ENCODE results near the gene SRC.

DNA sequence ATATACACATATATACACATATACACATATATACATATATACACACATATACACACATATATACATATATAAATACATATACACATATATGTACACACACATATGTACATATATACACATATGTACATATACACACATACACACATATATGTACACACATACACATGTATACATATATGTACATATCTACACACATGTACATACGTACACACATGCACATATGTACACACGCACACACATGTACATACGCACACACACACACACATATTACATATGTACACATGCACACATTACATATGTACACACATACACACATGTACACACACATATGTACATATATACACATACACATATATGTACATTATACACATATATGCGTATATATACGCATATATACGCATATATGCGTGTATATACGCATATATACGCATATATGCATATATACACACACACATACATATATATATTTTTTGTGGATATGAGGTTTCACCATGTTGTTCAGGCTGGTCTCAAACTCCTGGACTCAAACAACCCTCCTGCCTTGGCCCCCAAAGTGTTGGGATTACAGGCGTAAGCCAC, 27.2 kb downstream of the SRC start:
- TF ChIP-seq HDGF (IDR thresholded peaks at IDR 0.05; ENCODE audit: borderline replicate concordance) (no peak), PKNOX1 (IDR thresholded peaks at IDR 0.05) (no peak), SP1 (IDR thresholded peaks at IDR 0.05) (no peak), BHLHE40 (IDR thresholded peaks at IDR 0.05; ENCODE audit: borderline replicate concordance) (no peak), FOXM1 (IDR thresholded peaks at IDR 0.05; ENCODE audit: borderline replicate concordance) (no peak), ARNT (IDR thresholded peaks at IDR 0.05) (no peak), FOXA1 (IDR thresholded peaks at IDR 0.05) (no peak), TARDBP (IDR thresholded peaks at IDR 0.05) (no peak), SUZ12 (IDR thresholded peaks at IDR 0.05) (no peak), FOXK2 (IDR thresholded peaks at IDR 0.05) (no peak)
